GM12891 (cell line): ENCODE measurements around the gene IPCEF1.

Source experiments
- POLR2A ChIP-seq: IDR thresholded peaks from 2 replicates; pipeline ENCODE4 v1.6.1; 2011; ENCODE audit warnings: low read depth, low read length, control low read depth
- POLR2AphosphoS5 ChIP-seq: IDR thresholded peaks from 2 replicates; pipeline ENCODE4 v1.6.1; 2011; ENCODE audit warnings: low read depth, low read length, control low read depth

- TF ChIP-seq POLR2AphosphoS5 = no peak
- no peak for TF ChIP-seq POLR2A
Observed at GRCh38 chr6:154329350-154330170, 27.0 kb downstream of the IPCEF1 start.
